Esophagus muscularis mucosa (tissue), 4 donors: ENCODE data around the gene HARS2.

Experiments used
- EP300 ChIP-seq: sonication (generic); formaldehyde crosslinking; IDR thresholded peaks from one replicate; pipeline ENCODE4 v1.6.1; 2017; ENCODE audit warnings: antibody characterized with exemption
- POLR2A ChIP-seq: fragments of 450-650 bp; IDR thresholded peaks from one replicate; pipeline ENCODE4 v1.6.1; 2017; ENCODE audit warnings: antibody characterized with exemption, moderate library complexity, mild to moderate bottlenecking, low read depth
- POLR2AphosphoS5 ChIP-seq, 2 donors: sonication (generic); formaldehyde crosslinking; IDR thresholded peaks; one replicate each; pipeline ENCODE4 v1.6.1; 2017; ENCODE audit warnings: antibody characterized with exemption in 2 of 2
- TF ChIP-seq, protein P1 (sequence below), 3 experiments: fragments of 200-600 bp in 2 of 3; fragments of 450-650 bp in 1 of 3; sonication (generic) in 2 of 3; IDR thresholded peaks; one replicate each; pipeline ENCODE4 v1.5.1; 2017 to 2019; ENCODE audit warnings: antibody characterized with exemption in 3 of 3, mild to moderate bottlenecking in 2 of 3, moderate library complexity in 1 of 3

GRCh38 chr5:140673187-140673976 lies 17.9 kb upstream of the HARS2 start, which contains the start of gene DND1:
- TF ChIP-seq EP300 = no peak
- no peak for TF ChIP-seq POLR2A
- TF ChIP-seq POLR2AphosphoS5 (IDR thresholded peaks at IDR 0.05) = no peak
- TF ChIP-seq, protein P1, sequence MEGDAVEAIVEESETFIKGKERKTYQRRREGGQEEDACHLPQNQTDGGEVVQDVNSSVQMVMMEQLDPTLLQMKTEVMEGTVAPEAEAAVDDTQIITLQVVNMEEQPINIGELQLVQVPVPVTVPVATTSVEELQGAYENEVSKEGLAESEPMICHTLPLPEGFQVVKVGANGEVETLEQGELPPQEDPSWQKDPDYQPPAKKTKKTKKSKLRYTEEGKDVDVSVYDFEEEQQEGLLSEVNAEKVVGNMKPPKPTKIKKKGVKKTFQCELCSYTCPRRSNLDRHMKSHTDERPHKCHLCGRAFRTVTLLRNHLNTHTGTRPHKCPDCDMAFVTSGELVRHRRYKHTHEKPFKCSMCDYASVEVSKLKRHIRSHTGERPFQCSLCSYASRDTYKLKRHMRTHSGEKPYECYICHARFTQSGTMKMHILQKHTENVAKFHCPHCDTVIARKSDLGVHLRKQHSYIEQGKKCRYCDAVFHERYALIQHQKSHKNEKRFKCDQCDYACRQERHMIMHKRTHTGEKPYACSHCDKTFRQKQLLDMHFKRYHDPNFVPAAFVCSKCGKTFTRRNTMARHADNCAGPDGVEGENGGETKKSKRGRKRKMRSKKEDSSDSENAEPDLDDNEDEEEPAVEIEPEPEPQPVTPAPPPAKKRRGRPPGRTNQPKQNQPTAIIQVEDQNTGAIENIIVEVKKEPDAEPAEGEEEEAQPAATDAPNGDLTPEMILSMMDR (IDR thresholded peaks at IDR 0.05) = no peak
